GM13976 (cell line): ENCODE results near the gene MYLK.
A peak's percentile ranks its signal among the peaks of the same experiment; 100 is the strongest.
"Not testable (repeated sequence)": the region's sequence is repeated elsewhere in the genome, so short reads cannot be mapped to it uniquely, and the experiment has no call there.

Source experiments
- DNase-seq: peaks from one replicate; pipeline ENCODE4 v3.0.0; 2012; ENCODE audit warnings: low spot score
- in situ Hi-C: fragments of 300-500 bp; cut with MboI; formaldehyde crosslinking; loops from one replicate; pipeline ENCODE4 v1.12.0; 2022; ENCODE audit warnings: low sequenced_read_pairs, mixed read lengths, inconsistent platforms; ENCODE audit not compliant: unreplicated experiment
- TF ChIP-seq, protein P1 (sequence below): IDR thresholded peaks from 2 replicates; pipeline ENCODE4 v1.5.1; 2012; ENCODE audit warnings: borderline replicate concordance, mild to moderate bottlenecking; ENCODE audit not compliant: insufficient read depth; ENCODE audit errors: extremely low read depth, missing control alignments, control extremely low read depth

Gene MYLK

DNA sequence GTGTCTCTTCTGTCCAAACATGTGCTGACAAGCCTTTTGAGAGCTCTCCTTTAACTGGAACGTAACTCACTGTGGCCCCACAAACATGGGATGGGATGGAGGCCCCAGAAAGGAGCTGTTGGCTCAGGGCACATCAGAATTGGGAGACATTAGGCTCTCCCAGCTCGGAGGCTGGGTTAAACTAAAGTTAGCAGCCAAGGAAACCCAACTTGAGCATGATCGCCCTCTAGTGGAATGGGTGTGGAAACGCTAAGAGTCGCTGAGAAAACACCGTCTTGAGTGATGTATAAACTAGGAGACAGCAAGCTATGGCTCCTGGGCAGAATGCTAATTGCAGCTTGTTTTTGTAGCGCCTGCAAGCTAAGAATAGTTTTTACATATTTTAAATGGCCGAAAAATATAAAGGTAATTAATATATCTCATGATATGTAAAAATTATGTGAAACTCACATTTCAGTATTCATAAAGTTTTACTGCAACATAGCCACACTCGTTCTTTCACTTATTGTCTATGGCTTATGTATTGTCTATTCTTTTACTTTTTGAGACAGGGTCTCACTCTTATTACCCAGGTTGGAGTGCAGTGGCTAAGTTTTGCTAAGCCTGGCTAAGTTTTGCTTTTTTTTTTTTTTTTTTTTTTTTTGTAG is 160.5 kb downstream of the MYLK start:
- peak; percentile 81 for DNase-seq
- in situ Hi-C loops = no loop called here
- TF ChIP-seq, protein P1, sequence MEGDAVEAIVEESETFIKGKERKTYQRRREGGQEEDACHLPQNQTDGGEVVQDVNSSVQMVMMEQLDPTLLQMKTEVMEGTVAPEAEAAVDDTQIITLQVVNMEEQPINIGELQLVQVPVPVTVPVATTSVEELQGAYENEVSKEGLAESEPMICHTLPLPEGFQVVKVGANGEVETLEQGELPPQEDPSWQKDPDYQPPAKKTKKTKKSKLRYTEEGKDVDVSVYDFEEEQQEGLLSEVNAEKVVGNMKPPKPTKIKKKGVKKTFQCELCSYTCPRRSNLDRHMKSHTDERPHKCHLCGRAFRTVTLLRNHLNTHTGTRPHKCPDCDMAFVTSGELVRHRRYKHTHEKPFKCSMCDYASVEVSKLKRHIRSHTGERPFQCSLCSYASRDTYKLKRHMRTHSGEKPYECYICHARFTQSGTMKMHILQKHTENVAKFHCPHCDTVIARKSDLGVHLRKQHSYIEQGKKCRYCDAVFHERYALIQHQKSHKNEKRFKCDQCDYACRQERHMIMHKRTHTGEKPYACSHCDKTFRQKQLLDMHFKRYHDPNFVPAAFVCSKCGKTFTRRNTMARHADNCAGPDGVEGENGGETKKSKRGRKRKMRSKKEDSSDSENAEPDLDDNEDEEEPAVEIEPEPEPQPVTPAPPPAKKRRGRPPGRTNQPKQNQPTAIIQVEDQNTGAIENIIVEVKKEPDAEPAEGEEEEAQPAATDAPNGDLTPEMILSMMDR = peak; percentile 74

DNA sequence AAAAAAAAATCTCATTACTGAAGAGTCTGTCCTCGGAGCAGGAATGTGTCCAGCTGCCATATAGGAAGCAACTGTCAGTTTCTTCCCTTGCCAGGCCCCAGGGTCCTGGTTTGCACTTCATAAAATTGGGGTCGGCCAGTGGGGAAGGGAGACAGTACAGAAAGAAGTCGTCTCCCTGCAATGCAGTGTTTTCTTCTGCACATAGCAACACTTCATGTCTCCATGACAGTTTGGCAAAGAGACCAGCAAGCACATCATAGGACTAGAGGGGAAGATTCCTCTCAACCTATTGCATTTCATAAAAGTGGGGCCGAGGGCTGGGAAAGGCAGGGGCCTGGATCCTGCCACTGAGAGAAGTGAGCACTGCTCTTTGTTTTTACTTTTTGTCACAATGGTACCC is 161.1 kb downstream of the MYLK start:
- in situ Hi-C loops = no loop called here
- TF ChIP-seq, protein P1 = no peak
- no peak for DNase-seq

DNA sequence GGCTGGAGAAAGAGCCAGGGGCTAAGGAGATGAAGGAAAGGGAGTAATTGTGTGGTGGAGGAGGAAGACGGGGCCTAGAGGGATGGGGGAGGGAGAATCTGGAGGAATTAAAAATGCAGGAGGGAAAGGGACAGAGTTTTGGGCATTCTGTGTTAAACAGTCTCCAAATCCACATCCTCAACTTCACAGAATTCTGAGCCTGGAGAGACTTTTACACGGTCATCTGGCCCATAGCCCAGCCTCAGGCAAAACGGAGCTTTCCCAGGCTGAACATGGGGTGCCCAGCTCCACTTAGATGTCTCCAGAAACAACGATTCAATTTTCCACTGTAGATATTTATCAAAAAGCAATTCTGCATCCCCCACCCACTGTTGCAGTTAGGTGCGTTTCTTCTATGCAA is 161.7 kb downstream of the MYLK start:
- TF ChIP-seq, protein P1 = no peak
- in situ Hi-C loops = no loop called here
- DNase-seq = no peak

DNA sequence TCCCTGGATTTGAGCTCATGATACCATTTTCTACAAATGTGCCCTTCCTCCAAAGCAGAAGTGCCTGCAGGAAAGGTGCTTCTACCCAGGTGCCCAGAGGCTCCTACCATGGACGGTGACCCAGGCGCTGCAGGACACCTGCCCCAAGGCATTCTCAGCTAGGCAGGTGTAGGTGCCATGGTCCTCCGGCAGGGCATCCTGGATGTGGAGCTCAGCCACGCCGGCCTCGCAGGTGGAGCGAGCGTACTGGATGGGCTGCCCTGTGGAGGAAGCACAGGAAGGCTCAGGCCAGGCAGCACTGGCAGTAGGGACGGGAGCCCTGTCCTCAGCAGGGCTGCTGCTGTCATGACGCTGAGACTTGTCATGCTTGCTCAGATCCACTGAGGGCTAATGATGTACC is 162.1 kb downstream of the MYLK start:
- in situ Hi-C loops = no loop called here
- no peak for DNase-seq
- TF ChIP-seq, protein P1 = no peak

DNA sequence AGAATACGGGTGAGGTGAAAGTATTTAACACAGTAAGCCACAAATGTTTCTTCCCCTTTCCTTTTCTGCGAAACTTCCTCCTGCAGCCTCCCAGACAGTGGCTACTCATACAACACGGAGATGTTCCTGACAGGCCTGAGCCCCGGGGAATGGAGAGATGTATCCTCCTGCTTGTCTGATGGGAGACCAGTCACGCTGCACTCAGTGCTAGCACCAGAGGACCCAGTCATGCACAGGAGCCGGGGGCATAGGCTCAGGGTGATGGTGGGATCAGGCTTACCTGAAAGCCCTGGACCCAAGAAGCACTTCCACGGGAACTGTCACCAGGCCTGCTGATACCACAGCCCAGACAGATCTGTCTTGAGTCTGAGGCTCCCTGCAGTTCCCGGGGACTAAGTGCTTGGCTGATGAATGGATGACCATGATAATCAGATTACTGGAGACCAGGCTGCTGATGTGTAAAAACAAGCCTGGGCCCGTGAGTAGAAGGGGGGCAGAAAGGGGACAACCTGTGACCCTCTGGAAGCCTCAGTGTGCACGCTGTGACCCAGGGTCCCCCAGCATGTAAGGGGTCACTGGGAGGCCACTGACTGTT is 162.9 kb downstream of the MYLK start:
- in situ Hi-C loops, DNase-seq: not testable (repeated sequence)

DNA sequence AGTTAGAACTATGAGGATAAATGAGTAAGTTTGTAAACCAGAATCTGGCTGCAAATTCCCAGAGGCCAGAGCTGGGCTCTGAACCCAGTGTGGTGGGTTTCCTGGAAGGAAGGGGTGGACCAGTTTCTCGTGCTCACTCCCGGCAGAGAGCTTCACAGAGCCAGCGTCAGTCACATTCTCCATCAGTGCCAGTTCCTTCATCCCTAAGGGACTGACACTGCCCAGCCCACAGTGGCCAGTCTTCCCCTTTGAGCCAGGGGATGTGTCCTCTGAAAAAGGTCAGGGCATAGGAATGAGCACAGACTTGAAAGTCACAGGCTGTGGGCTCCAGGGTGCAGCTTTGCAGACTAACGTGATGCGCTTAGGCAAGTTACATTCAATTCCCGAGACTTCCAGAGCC is 163.5 kb downstream of the MYLK start:
- no peak for DNase-seq
- in situ Hi-C loops = no loop called here
- TF ChIP-seq, protein P1 = no peak

DNA sequence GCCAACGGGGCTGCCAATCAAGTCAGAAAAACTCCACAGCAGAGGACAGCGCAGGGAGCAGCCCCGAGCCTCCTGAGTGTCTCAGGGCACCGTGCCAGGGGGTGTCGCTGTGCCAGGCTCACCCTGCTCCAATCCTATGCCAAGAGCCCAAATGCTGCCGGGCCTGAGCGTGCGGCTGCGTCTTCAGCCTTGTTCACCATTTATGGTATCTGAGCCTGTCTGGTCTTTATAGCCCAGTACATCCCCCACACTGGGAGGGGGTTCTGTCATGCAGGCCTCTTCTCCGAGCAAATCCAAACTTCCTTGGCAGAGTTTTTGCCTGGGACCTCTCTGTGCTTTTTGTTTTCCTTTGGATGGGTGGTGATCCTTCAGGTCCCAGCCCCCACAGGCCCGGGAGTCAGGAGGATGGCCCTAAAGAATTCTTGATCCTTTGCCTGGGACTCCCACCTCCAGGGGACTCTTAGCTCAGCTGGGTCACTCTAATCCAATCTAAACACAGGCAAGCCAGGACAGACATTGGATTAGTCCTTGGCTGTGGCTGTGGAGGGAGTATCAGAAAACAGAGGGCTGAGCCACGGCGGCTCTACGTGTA is 164.2 kb downstream of the MYLK start:
- TF ChIP-seq, protein P1 = no peak
- DNase-seq = no peak
- in situ Hi-C loops = loop anchor here (10.0 kb wide), 1 partner anchor 65 kb away; no protein-coding TSS in a partner anchor
